HT1080 (cell line): ENCODE data around the gene PDE1A. TPM values are rescaled to one million over a fixed set of nuclear protein-coding genes. Genes with fewer than 3 reads are reported as not detected.

Experiments
- DNase-seq: peaks from one replicate; pipeline ENCODE4 v3.0.0-alpha.2; 2015; ENCODE audit warnings: low read depth
- polyA plus RNA-seq, 2 experiments: library from polyadenylated mRNA; depleted of rRNA; stranded (reverse); fragments of >200 nt; gene quantifications; 2 replicates each; pipeline ENCODE4 v1.2.3, GENCODE V29; 2015
- total RNA-seq: library from RNA; depleted of rRNA; stranded (reverse); fragments of >200 nt; shearing (Covaris generic); gene quantifications from 2 replicates; pipeline ENCODE4 v1.2.3, GENCODE V29; 2014; rRNA removed

The PDE1A gene
- total RNA-seq, result 0.07 TPM in 1 of 2 replicates, not detected in the other
- 0.06 and 0.09 TPM in 2 replicates for polyA plus RNA-seq (2015; cell fraction: cytosol; rRNA removed)
- polyA plus RNA-seq (2015; cell fraction: nucleus; rRNA removed), result 0.06 TPM in 1 of 2 replicates, not detected in the other

GRCh38 chr2:182426918-182427240, at the start of gene PDE1A:
PDE1A (minus strand) TSS chr2:182427036.
- no peak for DNase-seq

- no peak for DNase-seq
Measured at GRCh38 chr2:182473635-182474034, 46.8 kb upstream of the PDE1A start.

- no peak for DNase-seq
Measured at GRCh38 chr2:182463760-182464159, 36.9 kb upstream of the PDE1A start.

GRCh38 chr2:182456784-182457183, 29.9 kb upstream of the PDE1A start:
- DNase-seq, result no peak

- no peak for DNase-seq
Measured at GRCh38 chr2:182452456-182452990, 25.7 kb upstream of the PDE1A start.

GRCh38 chr2:182448371-182448770, 21.5 kb upstream of the PDE1A start:
- DNase-seq, result no peak

- DNase-seq, result no peak
Measured at GRCh38 chr2:182447863-182448262, 21.0 kb upstream of the PDE1A start.

GRCh38 chr2:182447163-182447562, 20.3 kb upstream of the PDE1A start:
- DNase-seq, result no peak

- DNase-seq, result no peak
Measured at GRCh38 chr2:182446087-182446486, 19.3 kb upstream of the PDE1A start.

GRCh38 chr2:182445391-182445965, 18.6 kb upstream of the PDE1A start:
- DNase-seq, result no peak

GRCh38 chr2:182444806-182445205, 18.0 kb upstream of the PDE1A start:
- DNase-seq, result no peak

- no peak for DNase-seq
Measured at GRCh38 chr2:182444170-182444569, 17.3 kb upstream of the PDE1A start.

- DNase-seq, result no peak
Measured at GRCh38 chr2:182436252-182436651, 9.4 kb upstream of the PDE1A start.

GRCh38 chr2:182435754-182436153, 8.9 kb upstream of the PDE1A start:
- peak; percentile 7 for DNase-seq

GRCh38 chr2:182432051-182432450, 5.2 kb upstream of the PDE1A start:
- no peak for DNase-seq

GRCh38 chr2:182428476-182428875, 1.6 kb upstream of the PDE1A start:
- DNase-seq, result no peak

GRCh38 chr2:182426082-182426917, 536 bp downstream of the PDE1A start:
- DNase-seq, result no peak

- no peak for DNase-seq
Measured at GRCh38 chr2:182422864-182423263, 4.0 kb downstream of the PDE1A start.

- no peak for DNase-seq
Measured at GRCh38 chr2:182420669-182421068, 6.2 kb downstream of the PDE1A start.

- no peak for DNase-seq
Measured at GRCh38 chr2:182416861-182417260, 10.0 kb downstream of the PDE1A start.

GRCh38 chr2:182416191-182416590, 10.6 kb downstream of the PDE1A start:
- no peak for DNase-seq

GRCh38 chr2:182415771-182416170, 11.1 kb downstream of the PDE1A start:
- no peak for DNase-seq

GRCh38 chr2:182412858-182413257, 14.0 kb downstream of the PDE1A start:
- no peak for DNase-seq
